ENCODE measurements around the gene NUDT22.
A peak's percentile ranks its signal among the peaks of the same experiment; 100 is the strongest.

The NUDT22 gene

DNA sequence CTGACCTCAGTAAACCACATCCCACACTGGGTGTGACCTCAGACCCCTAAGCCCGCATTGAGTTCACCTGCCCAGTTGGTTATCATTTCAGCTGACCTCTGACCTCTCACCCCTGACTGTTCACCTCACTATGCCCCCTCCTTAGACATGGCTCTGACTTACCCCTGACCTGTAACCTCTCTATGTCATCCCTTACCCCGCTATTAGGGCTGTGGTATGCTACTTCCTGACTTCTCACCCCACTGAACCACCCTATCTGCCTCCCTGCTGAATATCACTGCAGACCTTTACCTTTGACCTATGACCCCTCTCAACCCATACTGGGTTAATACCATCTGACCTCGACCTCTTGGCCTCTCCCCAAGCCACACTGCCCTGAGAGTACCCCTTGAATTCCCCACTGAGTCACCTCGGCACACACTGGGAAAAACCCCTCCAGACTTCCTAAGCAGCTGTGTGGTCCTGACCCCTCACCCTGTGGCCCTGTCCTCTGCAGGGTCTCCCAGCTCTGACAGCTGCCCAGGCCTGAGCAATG is 33.5 kb downstream of the NUDT22 start:
- DNase-seq, result no peak

DNA sequence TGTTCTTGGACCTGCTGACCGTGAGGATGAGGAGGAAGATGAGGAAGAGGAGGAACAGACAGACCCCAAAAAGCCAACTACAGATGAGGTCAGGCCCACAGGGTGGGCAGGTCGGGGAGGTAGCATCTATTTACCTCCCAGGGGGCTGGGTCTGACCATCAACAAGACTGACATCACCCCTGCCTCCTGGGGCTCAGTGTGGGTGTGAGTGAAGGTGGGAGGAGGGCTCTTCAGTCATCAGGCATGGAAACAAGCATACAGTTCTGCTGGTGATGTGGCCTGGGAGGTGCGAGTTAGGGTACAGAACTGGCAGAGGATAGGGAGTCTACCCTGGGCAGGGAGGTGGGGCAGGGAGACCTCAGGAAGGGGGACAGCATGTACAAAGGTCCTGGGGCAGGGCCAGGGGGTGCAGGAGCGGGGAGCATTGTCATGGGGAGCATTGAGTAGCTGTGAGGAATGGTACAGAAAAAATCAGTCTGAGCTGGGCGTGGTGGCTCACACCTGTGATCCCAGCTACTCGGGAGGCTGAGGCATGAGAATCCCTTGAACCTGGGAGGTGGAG is 34.2 kb downstream of the NUDT22 start:
- no peak for DNase-seq

DNA sequence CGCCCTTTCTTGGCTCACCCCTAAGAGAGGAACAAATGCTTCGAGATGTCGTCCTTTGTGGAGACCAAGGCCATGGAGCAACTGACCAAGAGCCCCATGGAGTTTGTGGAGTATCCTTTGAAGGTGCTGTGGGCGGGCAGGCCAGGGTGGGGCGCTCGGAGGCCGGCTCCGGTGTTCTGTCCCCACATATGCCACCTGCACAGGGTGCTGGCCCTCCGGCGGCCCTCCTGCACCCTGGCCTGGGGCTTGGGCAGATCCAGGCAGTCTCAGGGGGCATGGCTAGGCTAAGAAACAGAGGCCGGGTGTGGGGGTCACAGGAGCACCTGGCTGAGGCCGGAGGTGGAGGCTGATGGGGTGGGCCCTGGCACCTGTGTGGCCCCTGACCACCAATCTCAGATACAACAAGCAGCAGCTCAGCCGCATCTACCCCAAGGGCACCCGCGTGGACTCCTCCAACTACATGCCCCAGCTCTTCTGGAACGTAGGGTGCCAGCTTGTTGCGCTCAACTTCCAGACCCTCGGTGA is 35.5 kb downstream of the NUDT22 start:
- DNase-seq, result no peak

DNA sequence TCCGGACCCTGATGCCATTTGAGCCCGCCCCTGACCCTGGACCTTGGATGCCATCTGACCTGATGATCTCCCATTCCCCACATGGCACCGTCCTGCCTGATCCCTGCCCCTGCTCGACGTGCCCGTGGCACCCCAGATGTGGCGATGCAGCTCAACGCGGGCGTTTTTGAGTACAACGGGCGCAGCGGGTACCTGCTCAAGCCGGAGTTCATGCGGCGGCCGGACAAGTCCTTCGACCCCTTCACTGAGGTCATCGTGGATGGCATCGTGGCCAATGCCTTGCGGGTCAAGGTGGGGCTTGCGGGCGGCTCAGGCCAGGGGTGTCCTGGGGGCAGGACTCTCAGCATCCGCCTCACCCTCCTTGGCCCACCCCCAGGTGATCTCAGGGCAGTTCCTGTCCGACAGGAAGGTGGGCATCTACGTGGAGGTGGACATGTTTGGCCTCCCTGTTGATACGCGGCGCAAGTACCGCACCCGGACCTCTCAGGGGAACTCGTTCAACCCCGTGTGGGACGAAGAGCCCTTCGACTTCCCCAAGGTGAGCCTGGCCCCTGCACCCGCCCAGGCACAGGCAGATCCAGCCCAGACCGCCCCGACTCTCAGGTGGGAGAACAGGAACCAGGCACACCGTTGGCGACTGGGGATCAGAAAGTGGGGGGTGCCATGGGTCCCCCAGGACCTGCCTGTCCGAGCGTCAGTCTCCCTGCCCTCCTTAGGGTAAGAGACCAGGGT is 36.4 kb downstream of the NUDT22 start:
- DNase-seq, result no peak

DNA sequence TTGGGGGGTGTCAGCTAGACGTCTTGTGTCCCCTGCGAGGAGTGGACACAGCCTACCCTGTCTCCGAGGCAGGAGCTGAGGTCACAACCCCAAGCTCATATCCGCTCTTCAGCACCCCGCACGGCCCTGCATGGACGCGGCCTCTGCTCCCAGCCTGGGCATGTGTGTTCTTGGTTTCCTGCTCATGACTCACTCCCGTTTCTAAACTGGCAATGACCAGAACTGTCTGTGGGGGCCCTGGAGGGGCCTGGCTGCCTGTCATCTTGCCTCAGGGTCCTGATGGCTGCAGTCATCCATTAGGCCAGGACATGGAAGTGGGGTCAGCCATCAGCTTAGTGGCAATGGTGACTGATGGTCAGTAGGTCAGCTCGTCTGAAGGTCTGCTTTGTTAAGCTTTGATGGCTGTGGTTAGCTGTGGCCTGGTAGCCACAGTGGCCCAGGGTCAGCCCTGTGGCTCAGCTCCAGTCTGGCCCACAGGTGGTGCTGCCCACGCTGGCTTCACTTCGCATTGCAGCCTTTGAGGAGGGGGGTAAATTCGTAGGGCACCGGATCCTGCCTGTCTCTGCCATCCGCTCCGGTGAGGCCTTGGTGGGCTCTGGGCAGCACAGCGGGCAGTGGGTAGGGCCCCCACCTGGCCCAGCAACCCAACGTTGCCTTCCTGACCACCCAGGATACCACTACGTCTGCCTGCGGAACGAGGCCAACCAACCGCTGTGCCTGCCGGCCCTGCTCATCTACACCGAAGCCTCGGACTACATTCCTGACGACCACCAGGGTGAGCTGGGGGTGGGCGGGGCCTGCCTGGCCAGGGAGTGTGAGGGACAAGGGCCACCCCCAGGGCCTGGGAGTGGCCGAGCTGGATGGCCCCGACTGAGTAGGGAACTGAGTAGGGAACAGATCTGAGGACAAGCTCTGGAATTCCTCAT is 37.2 kb downstream of the NUDT22 start:
- no peak for DNase-seq

- no peak for DNase-seq
Observed at GRCh38 chr11:64263947-64264317, 37.9 kb downstream of the NUDT22 start.

GRCh38 chr11:64264371-64264852 is 38.3 kb downstream of the NUDT22 start:
- no peak for DNase-seq

DNA sequence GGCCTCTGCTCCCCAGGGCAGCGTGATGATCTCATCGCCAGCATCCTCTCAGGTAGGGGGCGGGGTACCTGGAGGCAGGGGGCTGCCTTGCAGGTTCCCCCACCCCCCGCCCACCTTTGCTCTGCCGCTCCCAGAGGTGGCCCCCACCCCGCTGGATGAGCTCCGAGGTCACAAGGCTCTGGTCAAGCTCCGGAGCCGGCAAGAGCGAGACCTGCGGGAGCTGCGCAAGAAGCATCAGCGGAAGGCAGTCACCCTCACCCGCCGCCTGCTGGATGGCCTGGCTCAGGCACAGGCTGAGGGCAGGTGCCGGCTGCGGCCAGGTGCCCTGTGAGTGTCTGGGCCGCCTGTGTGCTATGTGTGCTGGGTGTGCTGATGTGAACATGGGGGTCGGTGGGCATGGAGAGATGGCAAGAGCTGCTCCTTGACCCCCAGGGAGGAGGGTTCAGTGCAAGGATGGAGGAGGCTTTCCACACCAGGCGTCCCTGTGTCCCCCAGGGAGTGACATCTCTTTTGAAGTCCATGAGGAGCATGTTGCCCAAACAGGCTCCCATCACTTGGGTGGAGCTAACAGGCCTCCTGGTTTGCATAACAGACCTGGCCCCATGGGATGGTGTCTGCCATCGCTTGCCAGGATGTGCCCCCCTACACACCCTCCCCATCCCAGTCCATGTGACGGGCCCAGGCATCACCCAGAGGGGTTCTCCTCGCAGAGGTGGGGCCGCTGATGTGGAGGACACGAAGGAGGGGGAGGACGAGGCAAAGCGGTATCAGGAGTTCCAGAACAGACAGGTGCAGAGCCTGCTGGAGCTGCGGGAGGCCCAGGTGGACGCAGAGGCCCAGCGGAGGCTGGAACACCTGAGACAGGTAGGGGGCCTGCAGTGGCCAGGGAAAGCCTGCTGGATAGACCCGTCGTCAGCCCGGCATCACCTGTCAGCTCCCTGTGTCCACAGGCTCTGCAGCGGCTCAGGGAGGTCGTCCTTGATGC is 39.4 kb downstream of the NUDT22 start:
- DNase-seq, result no peak

DNA sequence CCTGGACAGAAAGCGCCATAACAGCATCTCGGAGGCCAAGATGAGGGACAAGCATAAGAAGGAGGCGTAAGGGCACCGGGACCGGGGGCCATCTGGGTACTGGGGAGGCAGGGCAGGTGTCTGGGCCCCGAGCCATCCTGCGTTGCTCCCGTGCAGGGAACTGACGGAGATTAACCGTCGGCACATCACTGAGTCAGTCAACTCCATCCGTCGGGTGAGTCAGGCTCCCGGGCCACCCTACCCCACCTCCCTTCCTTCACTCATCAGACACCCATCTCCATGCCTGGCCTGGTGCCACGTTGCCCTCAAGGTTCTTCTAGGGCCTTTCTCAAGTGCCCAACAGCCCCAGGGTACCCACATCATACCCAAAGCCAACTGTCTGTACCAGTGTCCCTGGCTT is 40.3 kb downstream of the NUDT22 start:
- no peak for DNase-seq

GRCh38 chr11:64267207-64267945 is 41.3 kb downstream of the NUDT22 start:
- DNase-seq, result no peak

- DNase-seq, result no peak
Observed at GRCh38 chr11:64268025-64268892, 42.2 kb downstream of the NUDT22 start.

DNA sequence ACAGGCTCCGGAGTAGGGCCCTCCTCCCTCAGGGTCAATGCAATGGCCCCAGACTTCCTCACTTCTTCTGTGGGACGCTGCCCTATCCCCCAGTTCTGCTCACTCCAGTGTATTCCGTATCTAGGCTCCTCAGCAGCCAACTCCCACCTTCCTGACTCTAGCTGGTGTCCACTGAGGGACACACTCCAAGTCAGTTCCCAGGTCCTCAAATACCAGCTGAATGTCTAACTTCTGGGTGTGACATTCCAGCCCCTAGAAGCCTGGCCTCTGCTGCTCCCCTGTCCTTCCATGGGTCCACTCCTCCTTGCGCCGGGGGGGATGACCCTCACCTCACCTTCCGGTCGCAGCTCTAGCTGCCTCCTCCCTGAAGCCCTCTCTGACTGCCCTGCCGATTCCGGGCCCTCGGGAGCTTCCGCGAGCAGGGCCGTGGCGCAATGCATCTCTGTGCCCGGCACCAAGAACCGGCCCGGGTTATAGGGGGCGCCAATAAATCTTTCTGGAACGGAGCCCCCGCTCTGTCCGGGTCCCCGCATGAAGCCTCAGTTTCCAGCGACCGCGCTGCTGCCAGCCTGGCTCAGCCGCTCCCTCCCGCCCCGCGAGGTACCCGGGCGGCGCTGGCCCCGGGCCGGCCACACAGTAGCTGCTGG is 42.9 kb downstream of the NUDT22 start:
- DNase-seq, result no peak

DNA sequence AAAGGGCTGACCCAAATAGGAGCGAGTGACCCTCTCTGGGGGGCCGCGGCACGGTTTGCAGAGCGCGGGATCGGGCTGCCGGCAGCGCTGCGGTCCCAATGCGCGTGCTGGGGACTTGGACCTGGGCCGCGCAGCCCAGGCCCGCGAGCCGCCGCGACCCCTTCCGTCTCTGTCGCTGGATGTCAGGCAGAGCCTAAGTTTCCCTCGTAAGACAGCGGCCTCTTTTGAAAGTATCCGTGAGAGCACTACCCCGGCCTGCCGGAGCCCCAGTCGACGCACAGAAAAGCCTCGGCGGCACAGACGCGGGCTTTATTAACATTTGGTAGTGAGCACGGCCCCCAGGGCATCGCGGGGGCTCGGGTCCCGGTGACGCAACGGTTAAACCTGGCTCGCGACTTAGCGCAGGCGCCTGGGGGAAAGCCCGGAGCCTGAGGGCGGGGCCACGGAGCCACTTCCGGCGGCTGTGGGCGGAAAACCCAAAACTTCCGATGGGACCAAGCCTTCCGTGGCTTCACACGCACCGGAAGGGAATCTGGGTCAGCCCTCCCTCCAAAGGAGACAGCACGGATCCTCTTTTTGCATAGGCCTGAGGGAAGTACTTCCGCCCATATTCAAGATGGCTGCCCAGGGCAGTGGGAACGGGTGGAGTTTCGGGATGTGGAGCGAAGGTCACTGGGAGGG is 43.6 kb downstream of the NUDT22 start:
- DNase-seq, result peak; percentile 94

DNA sequence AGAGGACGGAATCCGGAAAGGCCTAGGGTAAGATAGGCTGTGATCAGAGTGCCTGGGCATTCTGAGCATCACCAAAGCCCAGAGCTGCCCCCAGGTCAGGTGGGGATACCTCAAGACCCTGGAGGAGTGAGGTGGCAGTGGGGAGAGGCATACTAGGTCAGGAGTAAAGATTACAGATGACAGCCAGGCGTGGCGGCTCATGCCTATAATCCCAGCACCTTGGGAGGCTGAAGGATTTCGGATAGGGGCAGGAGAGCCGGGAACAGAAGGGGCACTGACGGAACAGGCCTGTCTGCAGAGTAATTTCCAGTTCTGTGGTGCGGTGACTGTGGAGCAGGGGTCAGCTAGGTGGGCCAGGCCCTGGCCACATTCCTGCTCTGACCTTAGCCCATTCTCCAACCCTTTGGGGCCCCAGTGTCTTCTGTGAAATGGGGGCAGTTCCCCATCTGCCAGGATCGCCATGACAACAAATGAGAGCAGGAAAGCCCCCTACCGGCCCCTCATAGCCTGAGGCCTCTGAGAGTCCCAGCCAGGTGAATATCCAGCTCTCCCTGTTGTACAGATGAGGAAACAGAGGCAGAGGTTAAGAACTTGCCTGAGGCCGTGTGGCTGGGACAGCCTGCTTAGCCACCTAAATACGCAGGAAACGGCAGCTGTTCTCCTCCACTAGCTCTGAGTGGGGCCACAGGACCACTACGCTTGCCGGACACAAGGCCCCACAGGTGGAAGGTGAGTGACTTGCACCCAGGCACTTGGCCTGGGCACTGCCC is 49.1 kb downstream of the NUDT22 start:
- no peak for DNase-seq

DNA sequence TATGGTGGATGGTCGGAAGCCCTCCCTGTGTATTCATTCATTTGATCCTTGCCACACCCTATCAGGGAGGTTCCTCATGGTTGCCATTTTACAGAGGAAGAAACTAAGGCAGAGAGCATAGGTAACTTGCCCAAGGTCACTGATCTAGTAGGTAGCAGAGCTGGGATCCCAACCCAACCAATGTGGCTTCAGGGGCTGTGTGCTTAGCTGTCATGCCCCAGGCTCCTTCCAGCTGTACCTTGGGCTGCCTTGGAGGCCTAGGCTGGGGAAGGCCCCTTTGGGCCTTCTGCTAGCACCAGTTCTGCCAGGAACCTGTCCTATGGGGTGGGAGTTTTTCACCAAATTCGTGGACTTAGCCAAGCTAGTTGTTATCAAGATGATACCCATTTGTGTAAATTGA is 49.8 kb downstream of the NUDT22 start:
- DNase-seq, result no peak

DNA sequence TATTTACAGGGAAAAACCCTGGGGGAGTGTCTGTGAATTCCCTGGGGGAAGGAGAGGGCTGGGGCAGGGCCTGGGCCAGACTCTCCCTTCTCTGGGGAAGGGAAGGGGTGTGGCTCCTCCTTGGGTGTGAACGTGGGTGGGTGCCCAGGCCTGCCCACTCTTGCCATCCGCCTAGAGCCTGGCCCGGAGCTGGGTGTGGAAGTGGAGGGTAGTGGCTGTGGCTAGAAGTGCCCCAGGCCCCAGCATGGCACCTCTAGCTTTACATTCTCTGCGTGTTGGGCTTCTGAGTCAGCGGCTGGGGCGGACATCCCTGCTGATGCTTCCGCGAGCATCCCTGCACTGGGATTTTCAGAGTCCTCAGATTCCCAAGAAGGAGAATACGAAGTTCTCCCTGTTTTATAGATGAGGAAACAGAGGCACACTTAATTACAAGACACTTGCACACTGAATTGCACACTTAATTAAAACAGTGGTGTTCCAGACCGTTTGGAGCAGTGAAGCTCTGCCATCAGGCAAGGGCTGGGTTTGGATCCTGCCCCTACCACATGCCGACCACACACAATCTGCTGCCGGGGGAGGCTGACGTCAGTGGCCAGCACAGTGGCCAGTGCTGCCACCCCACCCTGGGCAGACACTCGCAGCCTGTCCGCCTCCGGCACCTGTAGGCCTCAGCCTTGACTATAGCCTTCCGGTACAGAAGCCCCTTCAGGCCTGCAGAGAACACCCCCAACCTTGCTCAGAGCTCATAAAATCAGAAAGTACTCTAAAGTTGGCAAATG is 50.8 kb downstream of the NUDT22 start:
- no peak for DNase-seq

GRCh38 chr11:64278576-64279190 is 52.6 kb downstream of the NUDT22 start:
- DNase-seq, result no peak

All from NCI-H2081 treated with DMSO at 0.1 percent for 48 hours (cell line).